Measurements from ENCODE around the gene CLIC5. TPM values are rescaled to one million over a fixed set of nuclear protein-coding genes. Genes with fewer than 3 reads are reported as not detected.

Gene CLIC5
- total RNA-seq, 1 experiment from 2014 or later: not detected

DNA sequence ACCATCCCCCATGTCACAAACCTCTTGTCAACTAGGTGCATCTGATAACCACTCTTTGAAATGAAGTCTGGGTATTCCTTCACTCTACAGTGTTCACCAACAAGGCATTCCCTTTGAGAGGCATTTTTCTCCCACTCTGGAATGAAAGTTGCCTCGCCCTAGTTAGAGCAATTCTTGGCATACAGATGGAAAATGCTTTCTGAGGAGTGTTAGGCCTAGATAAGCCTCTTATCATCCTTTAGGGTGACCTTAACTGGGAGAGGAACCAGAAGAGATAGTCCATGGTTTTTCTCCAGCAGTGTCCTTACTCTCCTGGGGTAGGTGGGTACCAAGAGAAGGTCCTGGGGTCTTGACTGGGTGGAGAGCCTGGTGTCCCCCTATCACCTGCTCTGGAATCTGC, 14.8 kb downstream of the CLIC5 start:
- H3K4me1 Mint-ChIP-seq (ENCODE audit: insufficient read depth, unreplicated experiment): no peaks in the 10 kb centered on the region
- H3K27ac Mint-ChIP-seq (ENCODE audit: low read depth, unreplicated experiment): no peak overlapping the region
- H3K4me3 Mint-ChIP-seq (ENCODE audit: unreplicated experiment): no peak overlapping the region
- TF ChIP-seq, protein P1, sequence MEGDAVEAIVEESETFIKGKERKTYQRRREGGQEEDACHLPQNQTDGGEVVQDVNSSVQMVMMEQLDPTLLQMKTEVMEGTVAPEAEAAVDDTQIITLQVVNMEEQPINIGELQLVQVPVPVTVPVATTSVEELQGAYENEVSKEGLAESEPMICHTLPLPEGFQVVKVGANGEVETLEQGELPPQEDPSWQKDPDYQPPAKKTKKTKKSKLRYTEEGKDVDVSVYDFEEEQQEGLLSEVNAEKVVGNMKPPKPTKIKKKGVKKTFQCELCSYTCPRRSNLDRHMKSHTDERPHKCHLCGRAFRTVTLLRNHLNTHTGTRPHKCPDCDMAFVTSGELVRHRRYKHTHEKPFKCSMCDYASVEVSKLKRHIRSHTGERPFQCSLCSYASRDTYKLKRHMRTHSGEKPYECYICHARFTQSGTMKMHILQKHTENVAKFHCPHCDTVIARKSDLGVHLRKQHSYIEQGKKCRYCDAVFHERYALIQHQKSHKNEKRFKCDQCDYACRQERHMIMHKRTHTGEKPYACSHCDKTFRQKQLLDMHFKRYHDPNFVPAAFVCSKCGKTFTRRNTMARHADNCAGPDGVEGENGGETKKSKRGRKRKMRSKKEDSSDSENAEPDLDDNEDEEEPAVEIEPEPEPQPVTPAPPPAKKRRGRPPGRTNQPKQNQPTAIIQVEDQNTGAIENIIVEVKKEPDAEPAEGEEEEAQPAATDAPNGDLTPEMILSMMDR (IDR thresholded peaks at IDR 0.05; ENCODE audit: unreplicated experiment): no peak
- H3K9me3 Mint-ChIP-seq (ENCODE audit: unreplicated experiment): no peaks in the 10 kb centered on the region
- H3K27me3 Mint-ChIP-seq (ENCODE audit: insufficient read depth, unreplicated experiment): no peaks in the 10 kb centered on the region
- BruUV-seq (replicated peaks): no TSS peak
- H3K36me3 Mint-ChIP-seq (ENCODE audit: insufficient read depth, unreplicated experiment): no peaks in the 10 kb centered on the region
- ChIA-PET CTCF (no interaction called here), POLR2A (no interaction called here)
- no peak for DNase-seq (ENCODE audit: unreplicated experiment)
- intact Hi-C loops (cut with micrococcal nuclease): no loop called here

DNA sequence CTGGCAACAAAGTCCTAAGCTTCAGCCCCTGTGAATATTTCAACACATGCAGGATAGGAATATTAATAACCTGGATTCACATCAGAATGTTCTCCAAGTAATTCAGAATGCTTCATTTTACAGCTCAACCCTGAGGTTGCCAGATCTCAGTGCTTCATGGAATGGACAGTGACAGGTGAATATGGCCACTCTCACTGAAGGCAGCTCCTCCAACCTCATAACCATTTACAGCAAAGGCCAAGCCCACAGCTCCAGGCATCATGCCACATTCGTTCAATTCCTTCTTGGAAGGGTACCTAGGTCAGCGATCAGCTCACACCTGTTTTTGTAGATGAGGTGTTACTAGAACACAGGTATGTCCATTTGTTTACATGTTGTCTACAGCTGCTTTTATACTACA, 17.1 kb downstream of the CLIC5 start:
- no peak overlapping the region for H3K27ac Mint-ChIP-seq (ENCODE audit: low read depth, unreplicated experiment)
- ChIA-PET POLR2A (interaction anchor here (0.9 to 1.6 kb wide), 3 partner anchors 9 to 39 kb away, joined by 4 to 8 read pairs (median 5); no protein-coding TSS in a partner anchor), CTCF (interaction anchor here (0.7 to 1.1 kb wide), 2 partner anchors 21 to 412 kb away, joined by 3 read pairs; no protein-coding TSS in a partner anchor)
- no TSS peak for BruUV-seq (replicated peaks)
- no peaks in the 10 kb centered on the region for H3K4me1 Mint-ChIP-seq (ENCODE audit: insufficient read depth, unreplicated experiment)
- H3K4me3 Mint-ChIP-seq (ENCODE audit: unreplicated experiment): no peak overlapping the region
- intact Hi-C loops (cut with micrococcal nuclease): no loop called here
- H3K36me3 Mint-ChIP-seq (ENCODE audit: insufficient read depth, unreplicated experiment): no peaks in the 10 kb centered on the region
- DNase-seq (ENCODE audit: unreplicated experiment): no peak
- H3K27me3 Mint-ChIP-seq (ENCODE audit: insufficient read depth, unreplicated experiment): no peaks in the 10 kb centered on the region
- TF ChIP-seq, protein P1 (IDR thresholded peaks at IDR 0.05; ENCODE audit: unreplicated experiment): no peak
- no peaks in the 10 kb centered on the region for H3K9me3 Mint-ChIP-seq (ENCODE audit: unreplicated experiment)

DNA sequence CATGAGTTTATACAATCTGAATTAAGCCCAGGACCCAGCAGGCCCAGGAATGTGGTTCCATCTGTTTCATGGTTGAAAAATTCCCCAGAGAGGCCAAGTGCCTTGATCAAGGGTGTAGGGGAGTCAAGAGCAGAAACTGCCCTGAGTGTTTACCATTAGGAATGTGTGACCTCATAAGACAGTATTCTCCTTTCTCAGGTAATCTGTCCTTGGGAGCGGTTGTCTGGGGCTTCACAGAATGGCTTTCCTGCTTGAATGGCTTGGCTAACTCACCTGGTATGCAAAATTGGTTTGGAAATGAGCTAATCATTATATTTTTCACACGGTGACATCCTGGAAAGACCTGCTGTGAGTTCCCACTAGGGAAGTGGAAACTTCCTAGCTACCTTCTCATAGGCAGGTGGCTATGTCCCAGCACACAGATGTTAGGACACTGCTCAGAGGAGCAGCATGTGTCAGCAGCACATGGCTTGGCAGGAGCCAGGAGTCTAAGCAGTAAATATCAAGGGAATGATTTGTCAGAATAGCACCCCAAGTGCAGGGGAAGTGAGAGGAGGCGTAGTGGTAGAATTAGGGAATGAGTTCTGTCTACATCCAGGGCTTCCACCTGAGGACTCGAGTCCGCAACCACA, 17.7 kb downstream of the CLIC5 start:
- ChIA-PET CTCF (interaction anchor here (1.1 kb wide), 1 partner anchor 21 kb away, joined by 3 read pairs; no protein-coding TSS in a partner anchor), POLR2A (interaction anchor here (0.7 to 1.6 kb wide), 3 partner anchors 26 to 38 kb away, joined by 3 to 8 read pairs (median 4); no protein-coding TSS in a partner anchor)
- H3K27me3 Mint-ChIP-seq (ENCODE audit: insufficient read depth, unreplicated experiment): no peaks in the 10 kb centered on the region
- no peak overlapping the region for H3K4me3 Mint-ChIP-seq (ENCODE audit: unreplicated experiment)
- intact Hi-C loops (cut with micrococcal nuclease): no loop called here
- no peak overlapping the region for H3K27ac Mint-ChIP-seq (ENCODE audit: low read depth, unreplicated experiment)
- BruUV-seq (replicated peaks): no TSS peak
- no peaks in the 10 kb centered on the region for H3K36me3 Mint-ChIP-seq (ENCODE audit: insufficient read depth, unreplicated experiment)
- TF ChIP-seq, protein P1 (IDR thresholded peaks at IDR 0.05; ENCODE audit: unreplicated experiment): no peak
- H3K9me3 Mint-ChIP-seq (ENCODE audit: unreplicated experiment): no peaks in the 10 kb centered on the region
- DNase-seq (ENCODE audit: unreplicated experiment): no peak
- H3K4me1 Mint-ChIP-seq (ENCODE audit: insufficient read depth, unreplicated experiment): no peaks in the 10 kb centered on the region

DNA sequence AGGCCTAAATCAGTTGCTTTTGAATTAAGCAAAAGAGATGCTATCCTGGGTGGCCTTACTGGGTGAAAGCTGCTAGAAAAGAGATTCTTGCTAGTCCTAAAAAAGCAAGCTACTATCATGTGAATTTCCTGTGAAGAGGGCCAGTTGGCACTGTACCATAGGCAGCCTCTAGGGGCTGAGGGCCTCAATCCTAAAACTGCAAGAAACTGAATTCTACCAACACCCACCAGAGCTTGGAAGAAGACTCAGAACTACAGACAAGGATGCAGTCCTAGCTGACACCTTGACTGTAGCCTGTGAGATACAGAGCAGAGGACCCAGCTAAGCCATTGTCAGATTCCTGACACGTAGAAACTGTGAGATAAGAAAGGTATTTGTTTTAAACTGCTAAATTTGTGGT, 24.5 kb downstream of the CLIC5 start:
- H3K4me1 Mint-ChIP-seq (ENCODE audit: insufficient read depth, unreplicated experiment): no peaks in the 10 kb centered on the region
- intact Hi-C loops (cut with micrococcal nuclease): no loop called here
- ChIA-PET POLR2A (no interaction called here), CTCF (interaction anchor here (0.7 kb wide), 1 partner anchor 10 kb away, joined by 3 read pairs; no protein-coding TSS in a partner anchor)
- no TSS peak for BruUV-seq (replicated peaks)
- no peak overlapping the region for H3K4me3 Mint-ChIP-seq (ENCODE audit: unreplicated experiment)
- TF ChIP-seq, protein P1 (IDR thresholded peaks at IDR 0.05; ENCODE audit: unreplicated experiment): no peak
- no peak overlapping the region for H3K27ac Mint-ChIP-seq (ENCODE audit: low read depth, unreplicated experiment)
- no peaks in the 10 kb centered on the region for H3K27me3 Mint-ChIP-seq (ENCODE audit: insufficient read depth, unreplicated experiment)
- no peaks in the 10 kb centered on the region for H3K36me3 Mint-ChIP-seq (ENCODE audit: insufficient read depth, unreplicated experiment)
- no peak for DNase-seq (ENCODE audit: unreplicated experiment)
- no peaks in the 10 kb centered on the region for H3K9me3 Mint-ChIP-seq (ENCODE audit: unreplicated experiment)

Data from MCF 10A (cell line).